IMR-90 (cell line): ENCODE results near the gene HERC6.

Experiments used
- CEBPB ChIP-seq: IDR thresholded peaks from 2 replicates; pipeline ENCODE4 v1.6.1; 2012; ENCODE audit warnings: low read depth, low read length, improper control_type of control experiment
- CHD1 ChIP-seq: IDR thresholded peaks from 2 replicates; pipeline ENCODE4 v1.6.1; 2012; ENCODE audit warnings: low read depth, low read length, improper control_type of control experiment
- ELK1 ChIP-seq: fragments of 150-350 bp; IDR thresholded peaks from 2 replicates; pipeline ENCODE4 v1.6.1; 2016; ENCODE audit warnings: low read depth, mild to moderate bottlenecking, low read length, moderate library complexity, borderline replicate concordance
- MXI1 ChIP-seq: IDR thresholded peaks from 2 replicates; pipeline ENCODE4 v1.6.1; 2012; ENCODE audit warnings: low read depth, mild to moderate bottlenecking, low read length, moderate library complexity, borderline replicate concordance
- POLR2A ChIP-seq: IDR thresholded peaks from 2 replicates; pipeline ENCODE4 v1.6.1; 2012; ENCODE audit warnings: mild to moderate bottlenecking, low read depth, low read length
- RCOR1 ChIP-seq: IDR thresholded peaks from 2 replicates; pipeline ENCODE4 v1.6.1; 2012; ENCODE audit warnings: mild to moderate bottlenecking, low read length, improper control_type of control experiment; ENCODE audit not compliant: insufficient replicate concordance
- RFX5 ChIP-seq: IDR thresholded peaks from 2 replicates; pipeline ENCODE4 v1.8.0; 2012; ENCODE audit warnings: low read depth, mild to moderate bottlenecking, low read length, moderate library complexity
- USF2 ChIP-seq: fragments of 150-350 bp; IDR thresholded peaks from 2 replicates; pipeline ENCODE4 v1.6.1; 2017; ENCODE audit warnings: mild to moderate bottlenecking, antibody characterized with exemption, low read length, low read depth
- TF ChIP-seq, protein P1 (sequence below): conservative IDR thresholded peaks from 2 replicates; pipeline ENCODE4 v1.5.1; 2012; ENCODE audit warnings: mild to moderate bottlenecking, low read depth, low read length, improper control_type of control experiment

- no peak for TF ChIP-seq POLR2A
- TF ChIP-seq, protein P1, sequence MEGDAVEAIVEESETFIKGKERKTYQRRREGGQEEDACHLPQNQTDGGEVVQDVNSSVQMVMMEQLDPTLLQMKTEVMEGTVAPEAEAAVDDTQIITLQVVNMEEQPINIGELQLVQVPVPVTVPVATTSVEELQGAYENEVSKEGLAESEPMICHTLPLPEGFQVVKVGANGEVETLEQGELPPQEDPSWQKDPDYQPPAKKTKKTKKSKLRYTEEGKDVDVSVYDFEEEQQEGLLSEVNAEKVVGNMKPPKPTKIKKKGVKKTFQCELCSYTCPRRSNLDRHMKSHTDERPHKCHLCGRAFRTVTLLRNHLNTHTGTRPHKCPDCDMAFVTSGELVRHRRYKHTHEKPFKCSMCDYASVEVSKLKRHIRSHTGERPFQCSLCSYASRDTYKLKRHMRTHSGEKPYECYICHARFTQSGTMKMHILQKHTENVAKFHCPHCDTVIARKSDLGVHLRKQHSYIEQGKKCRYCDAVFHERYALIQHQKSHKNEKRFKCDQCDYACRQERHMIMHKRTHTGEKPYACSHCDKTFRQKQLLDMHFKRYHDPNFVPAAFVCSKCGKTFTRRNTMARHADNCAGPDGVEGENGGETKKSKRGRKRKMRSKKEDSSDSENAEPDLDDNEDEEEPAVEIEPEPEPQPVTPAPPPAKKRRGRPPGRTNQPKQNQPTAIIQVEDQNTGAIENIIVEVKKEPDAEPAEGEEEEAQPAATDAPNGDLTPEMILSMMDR: no peak
- TF ChIP-seq ELK1: no peak
- no peak for TF ChIP-seq RFX5
- TF ChIP-seq USF2: no peak
- no peak for TF ChIP-seq CEBPB
- no peak for TF ChIP-seq CHD1
- TF ChIP-seq RCOR1: no peak
- no peak for TF ChIP-seq MXI1
These were observed 35.1 kb downstream of the HERC6 start for GRCh38 chr4:88413801-88414200.
